ENCODE results near the gene SNX20.

GRCh38 chr16:50638816-50639670 lies 42.1 kb downstream of the SNX20 start:
- TF ChIP-seq EZH2 (IDR thresholded peaks at IDR 0.05; ENCODE audit: borderline replicate concordance, low read depth, low read length, poor library complexity, severe bottlenecking): no peak
- no peak for TF ChIP-seq CTCF (conservative IDR thresholded peaks at IDR 0.05; ENCODE audit: low read depth, low read length)
